ENCODE measurements around the gene ESPNL. TPM values are rescaled to one million over a fixed set of nuclear protein-coding genes. Genes with fewer than 3 reads are reported as not detected.
A peak's percentile ranks its signal among the peaks of the same experiment; 100 is the strongest.

The ESPNL gene
- total RNA-seq, 4 donors from 2014 or later = 0.44 to 2.1 TPM; not detected in 2

DNA sequence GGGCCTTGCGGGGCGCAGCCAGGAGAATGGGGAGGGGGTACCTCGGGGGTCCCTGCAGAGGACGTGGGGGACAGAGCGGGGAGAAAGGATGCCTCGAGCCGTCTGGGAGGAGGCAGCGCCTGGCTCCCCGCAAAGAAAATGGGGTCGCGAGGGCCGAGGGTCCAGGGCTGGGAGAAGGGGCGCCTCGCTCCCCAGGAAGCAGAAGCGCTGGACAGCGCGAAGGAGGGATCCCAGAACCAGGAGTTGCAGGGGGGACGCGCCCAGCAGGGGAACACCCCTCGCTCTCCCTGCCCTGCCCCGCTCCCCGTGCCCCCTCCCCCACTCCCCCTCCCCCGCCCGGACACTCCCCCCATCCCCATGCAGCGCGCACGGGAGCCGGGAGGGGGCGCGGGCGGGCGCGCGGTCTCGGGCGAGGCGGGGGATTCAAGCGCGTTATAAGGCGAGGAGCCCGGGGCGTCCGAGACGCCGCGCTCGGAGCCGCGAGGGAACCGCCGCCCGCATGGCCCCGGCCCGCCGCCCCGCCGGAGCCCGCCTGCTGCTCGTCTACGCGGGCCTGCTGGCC, 58.5 kb downstream of the ESPNL start, which contains the start of gene ERFE:
ERFE (plus strand) TSS at position 462 of the 562 bp plus-strand sequence; CDS start at position 500, 38 bp downstream.
- WGBS, 2 donors = 15 to 18% methylated on average over 17 to 30 of the region's 61 CpGs
- Histone ChIP-seq H3K4me1 (peaks cover 0 to 29% (median 8%) of the 10 kb centered on the region in 4 donors), H3K27me3 (peaks cover 0 to 47% of the 10 kb centered on the region in 2 donors), H3K27ac (no peak within 1 kb of the TSS), H3K9me3 (no peaks in the 10 kb centered on the region), H3K4me3 (peak within 1 kb of the TSS in 3 of 4 donors; percentile 13 to 47 (median 29)), H3K36me3 (no peaks in the 10 kb centered on the region)
- DNase-seq (ENCODE audit: low spot score in 2 of 2) = no peak
- TF ChIP-seq, protein P1, sequence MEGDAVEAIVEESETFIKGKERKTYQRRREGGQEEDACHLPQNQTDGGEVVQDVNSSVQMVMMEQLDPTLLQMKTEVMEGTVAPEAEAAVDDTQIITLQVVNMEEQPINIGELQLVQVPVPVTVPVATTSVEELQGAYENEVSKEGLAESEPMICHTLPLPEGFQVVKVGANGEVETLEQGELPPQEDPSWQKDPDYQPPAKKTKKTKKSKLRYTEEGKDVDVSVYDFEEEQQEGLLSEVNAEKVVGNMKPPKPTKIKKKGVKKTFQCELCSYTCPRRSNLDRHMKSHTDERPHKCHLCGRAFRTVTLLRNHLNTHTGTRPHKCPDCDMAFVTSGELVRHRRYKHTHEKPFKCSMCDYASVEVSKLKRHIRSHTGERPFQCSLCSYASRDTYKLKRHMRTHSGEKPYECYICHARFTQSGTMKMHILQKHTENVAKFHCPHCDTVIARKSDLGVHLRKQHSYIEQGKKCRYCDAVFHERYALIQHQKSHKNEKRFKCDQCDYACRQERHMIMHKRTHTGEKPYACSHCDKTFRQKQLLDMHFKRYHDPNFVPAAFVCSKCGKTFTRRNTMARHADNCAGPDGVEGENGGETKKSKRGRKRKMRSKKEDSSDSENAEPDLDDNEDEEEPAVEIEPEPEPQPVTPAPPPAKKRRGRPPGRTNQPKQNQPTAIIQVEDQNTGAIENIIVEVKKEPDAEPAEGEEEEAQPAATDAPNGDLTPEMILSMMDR (IDR thresholded peaks at IDR 0.05) = peak in 3 of 5 experiments; percentile 33 to 64 (median 45)
- TF ChIP-seq EP300 (IDR thresholded peaks at IDR 0.05) (no peak), POLR2A (IDR thresholded peaks at IDR 0.05) (no peak)

DNA sequence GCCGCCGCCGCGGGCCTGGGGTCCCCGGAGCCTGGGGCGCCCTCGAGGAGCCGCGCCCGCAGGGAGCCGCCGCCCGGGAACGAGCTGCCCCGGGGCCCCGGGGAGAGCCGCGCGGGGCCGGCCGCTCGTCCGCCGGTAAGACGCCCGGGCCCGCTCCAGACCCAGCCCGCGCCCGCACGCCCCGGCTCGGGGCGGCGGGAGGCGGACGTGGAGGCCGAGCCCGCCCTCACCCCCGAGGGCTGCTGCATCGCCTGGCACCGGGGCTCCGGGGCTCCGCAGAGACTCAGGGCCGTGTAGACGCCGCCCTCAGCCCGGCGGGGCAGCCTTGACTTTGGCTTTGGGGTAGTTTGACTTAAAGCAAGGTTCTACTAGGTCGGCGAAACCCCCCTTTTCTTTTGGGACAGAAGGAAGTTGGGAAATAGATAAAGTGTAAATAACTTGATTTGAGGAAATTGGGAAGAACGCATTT, 59.0 kb downstream of the ESPNL start:
- no peak for DNase-seq (ENCODE audit: low spot score in 2 of 2)

DNA sequence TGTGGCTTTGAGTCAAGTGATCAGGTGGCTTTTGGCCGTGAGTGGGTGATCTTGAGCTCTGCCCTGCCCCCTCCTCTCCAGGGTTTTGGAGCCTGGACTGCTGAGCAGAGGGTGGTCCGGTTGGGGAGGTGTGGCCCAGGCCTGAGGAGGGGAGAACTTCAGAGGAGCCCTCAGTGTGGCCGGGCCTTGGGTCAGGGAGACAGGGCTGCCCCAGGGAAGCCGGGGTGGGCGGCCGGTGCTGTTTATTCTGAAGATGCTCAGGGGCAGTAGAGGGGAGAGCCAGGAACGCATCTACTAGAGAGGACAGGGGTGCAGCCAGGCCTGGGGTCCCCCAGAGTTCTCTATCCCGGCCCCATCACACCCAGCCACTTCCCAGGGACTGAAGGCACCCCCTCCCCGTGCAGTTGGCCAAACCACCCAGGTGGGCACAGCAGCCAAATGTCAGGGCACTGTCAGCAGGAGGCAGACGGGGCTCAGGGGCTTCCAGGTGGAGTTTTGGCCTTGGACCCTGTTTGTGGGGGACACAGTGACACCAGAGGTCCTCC, 59.6 kb downstream of the ESPNL start:
- peaks cover 0 to 55% of the 10 kb centered on the region in 2 donors for H3K27me3 ChIP-seq
- H3K4me3 ChIP-seq = no peak overlapping the region
- WGBS, 2 donors = 56 to 57% methylated on average over 10 of the region's 10 CpGs
- H3K4me1 ChIP-seq = peaks cover 0 to 37% (median 10%) of the 10 kb centered on the region in 4 donors
- TF ChIP-seq POLR2A (IDR thresholded peaks at IDR 0.05) (no peak), EP300 (IDR thresholded peaks at IDR 0.05) (no peak)
- TF ChIP-seq, protein P1 (IDR thresholded peaks at IDR 0.05) = no peak
- H3K36me3 ChIP-seq = no peaks in the 10 kb centered on the region
- H3K9me3 ChIP-seq = no peaks in the 10 kb centered on the region
- no peak overlapping the region for H3K27ac ChIP-seq
- DNase-seq (ENCODE audit: low spot score in 2 of 2) = no peak

More for the DNA sequence above, 59.0 kb downstream of the ESPNL start:
- Histone ChIP-seq H3K27ac (no peak overlapping the region), H3K36me3 (no peaks in the 10 kb centered on the region), H3K4me3 (peak overlapping the region in 2 of 4 donors; percentile 29 to 47), H3K27me3 (peaks cover 0 to 51% of the 10 kb centered on the region in 2 donors), H3K4me1 (peaks cover 0 to 34% (median 10%) of the 10 kb centered on the region in 4 donors), H3K9me3 (no peaks in the 10 kb centered on the region)
- WGBS, 2 donors = 4 to 6% methylated on average over 17 to 28 of the region's 52 CpGs
- no peak for TF ChIP-seq POLR2A (IDR thresholded peaks at IDR 0.05)
- no peak for TF ChIP-seq EP300 (IDR thresholded peaks at IDR 0.05)
- TF ChIP-seq, protein P1 (IDR thresholded peaks at IDR 0.05) = no peak

DNA sequence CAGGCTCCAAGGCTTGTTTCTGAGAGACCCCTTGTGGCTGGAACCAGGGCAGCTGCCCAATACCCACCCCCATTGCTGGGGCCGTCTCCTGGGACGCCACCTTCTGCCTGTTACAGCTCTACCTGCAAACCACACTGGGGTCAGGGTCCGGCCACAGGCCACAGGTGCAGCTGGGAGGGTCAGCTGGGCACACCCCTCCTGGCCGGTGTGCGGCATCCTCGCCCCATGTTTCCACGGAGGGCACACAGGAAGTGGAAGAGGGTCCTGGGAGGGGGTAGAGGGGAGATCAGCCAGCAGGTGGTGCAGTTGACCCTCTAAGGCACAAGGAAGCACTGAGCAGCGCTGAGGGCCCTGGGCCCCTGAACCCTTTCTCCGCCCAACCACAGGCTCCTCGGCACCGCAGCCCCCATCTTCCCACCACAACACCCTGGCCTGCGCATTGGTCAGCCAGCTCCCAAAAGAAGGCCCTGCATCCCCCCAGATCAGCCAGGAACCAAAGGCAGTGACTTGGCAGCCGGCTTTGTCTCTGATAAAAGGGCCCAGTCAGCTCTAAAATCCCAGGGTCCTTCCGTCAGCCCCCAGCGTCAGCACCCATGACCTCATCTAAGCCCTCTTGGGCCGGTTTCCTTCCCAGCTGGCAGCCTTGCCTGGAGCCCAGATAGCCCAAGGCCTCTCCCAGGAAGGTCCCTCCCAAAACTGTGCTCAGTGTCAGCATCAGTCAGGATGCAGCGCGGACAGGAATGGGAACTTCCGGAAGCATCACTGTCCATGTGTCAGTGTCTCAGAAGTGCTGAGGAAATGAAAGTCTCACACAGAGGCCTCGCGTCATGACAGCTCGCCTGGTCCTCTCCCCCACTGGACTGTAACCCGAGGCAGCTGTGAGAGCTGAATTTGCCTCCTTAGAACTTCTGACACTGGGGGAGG, 60.3 kb downstream of the ESPNL start:
- Histone ChIP-seq H3K27ac (no peak overlapping the region), H3K36me3 (no peaks in the 10 kb centered on the region), H3K9me3 (no peaks in the 10 kb centered on the region), H3K4me3 (no peak overlapping the region), H3K27me3 (peaks cover 0 to 55% of the 10 kb centered on the region in 2 donors), H3K4me1 (peaks cover 0 to 37% (median 10%) of the 10 kb centered on the region in 4 donors)
- WGBS, 2 donors = 57 to 59% methylated on average over 12 to 19 of the region's 23 CpGs
- TF ChIP-seq POLR2A (IDR thresholded peaks at IDR 0.05) = no peak
- TF ChIP-seq, protein P1 (IDR thresholded peaks at IDR 0.05) = peak in 1 of 5 experiments; percentile 29
- DNase-seq (ENCODE audit: low spot score in 2 of 2) = no peak

Measured in tibial nerve (tissue), 4 donors.